GM12878 (cell line): ENCODE results near the gene ZNF354B. TPM values are rescaled to one million over a fixed set of nuclear protein-coding genes. Genes with fewer than 3 reads are reported as not detected.

Experiments
- ATAC-seq: fragments of 200-7000 bp; cut with Tn5 transposase; 3 replicates; pipeline ENCODE4 v1.9.1; 2020; ENCODE audit warnings: mild to moderate bottlenecking, moderate library complexity
- BruUV-seq: library from RNA; stranded (reverse); fragments of 400-500 nt; replicated peaks from 2 replicates; lab custom pipeline; 2021; lab: Mats Ljungman, UMichigan
- CTCF ChIA-PET: fragments of 300-600 bp; sonication (Branson Sonifier 250); formaldehyde crosslinking; extraction: SDS; loops from one replicate; lab custom pipeline; 2021; ENCODE audit warnings: inconsistent platforms; lab: Yijun Ruan, JAX
- POLR2A ChIA-PET: fragments of 350-600 bp; formaldehyde crosslinking; extraction: SDS; loops from one replicate; lab custom pipeline; 2021; ENCODE audit warnings: inconsistent platforms; lab: Charles Lee
- RAD21 ChIA-PET: fragments of 300-600 bp; sonication (Branson Sonifier 250); formaldehyde crosslinking; loops from one replicate; lab custom pipeline; 2023; ENCODE audit warnings: antibody characterized with exemption; ENCODE audit not compliant: unreplicated experiment; lab: Charles Lee
- SMC1A ChIA-PET: fragments of 300-600 bp; sonication (Branson Sonifier 250); formaldehyde crosslinking; loops from one replicate; lab custom pipeline; 2023; ENCODE audit not compliant: unreplicated experiment, uncharacterized antibody; lab: Charles Lee
- DNase-seq: peaks from one replicate; pipeline ENCODE4 v3.0.0-alpha.2; 2011; ENCODE audit warnings: low read depth, low spot score
- FAIRE-seq: peaks from 3 replicates; lab custom pipeline; 2011; peaks lifted over from hg19 to GRCh38; lab: Jason Lieb, UNC
- H2AFZ ChIP-seq: 2 replicates; pipeline ENCODE4 v1.6.0; 2011; ENCODE audit warnings: low read depth, low read length, control low read depth; ENCODE audit not compliant: control insufficient read depth
- H3K27ac ChIP-seq: 2 replicates; pipeline ENCODE4 v1.5.1; 2011; ENCODE audit warnings: control low read depth; ENCODE audit not compliant: control insufficient read depth, insufficient read depth
- H3K27me3 ChIP-seq, 2 experiments: replicated peaks in 1 of 2; 2 replicates each; pipeline versions ENCODE4 v1.6.0 to v1.6.1; 2011; ENCODE audit warnings: low read length in 1 of 2; ENCODE audit not compliant: control insufficient read depth in 2 of 2, insufficient read depth in 2 of 2
- H3K36me3 ChIP-seq, 2 experiments: 2 replicates each; pipeline ENCODE4 v1.5.1; 2011; ENCODE audit warnings: low read length in 1 of 2; ENCODE audit not compliant: control insufficient read depth in 2 of 2, insufficient read depth in 2 of 2
- H3K4me1 ChIP-seq: 2 replicates; pipeline ENCODE4 v1.6.1; 2011; ENCODE audit warnings: mild to moderate bottlenecking, low read length, moderate library complexity, mixed read lengths; ENCODE audit not compliant: control insufficient read depth, insufficient read depth
- H3K4me2 ChIP-seq: 2 replicates; pipeline ENCODE4 v1.6.0; 2011; ENCODE audit warnings: control low read depth; ENCODE audit not compliant: control insufficient read depth, insufficient read depth
- H3K4me3 ChIP-seq: fragments of 200-600 bp; sonication (generic); 2 replicates; pipeline ENCODE4 v1.5.1; 2016
- H3K79me2 ChIP-seq: 2 replicates; pipeline ENCODE4 v1.6.0; 2011; ENCODE audit warnings: low read length; ENCODE audit not compliant: control insufficient read depth, insufficient read depth
- H3K9ac ChIP-seq: 2 replicates; pipeline ENCODE4 v1.8.0; 2011; ENCODE audit warnings: low read length, control low read depth, mixed read lengths; ENCODE audit not compliant: control insufficient read depth, insufficient read depth
- H3K9me3 ChIP-seq: replicated peaks from 3 replicates; pipeline ENCODE4 v1.5.1; 2011; ENCODE audit warnings: mild to moderate bottlenecking, low read length; ENCODE audit not compliant: control insufficient read depth, insufficient read depth
- H4K20me1 ChIP-seq: 2 replicates; pipeline ENCODE4 v1.6.0; 2011; ENCODE audit not compliant: control insufficient read depth, insufficient read depth
- BACH1 ChIP-seq: fragments of 450-650 bp; IDR thresholded peaks from 2 replicates; pipeline ENCODE4 v1.6.1; 2017; ENCODE audit warnings: mild to moderate bottlenecking, borderline replicate concordance
- IKZF2 ChIP-seq, 2 experiments: fragments of 450-650 bp; IDR thresholded peaks; 2 replicates each; pipeline ENCODE4 v1.6.1; 2017; ENCODE audit warnings: mild to moderate bottlenecking in 2 of 2, moderate library complexity in 2 of 2
- NKRF ChIP-seq: fragments of 450-650 bp; conservative IDR thresholded peaks from 2 replicates; pipeline ENCODE4 v1.6.1; 2017; ENCODE audit warnings: mild to moderate bottlenecking, moderate library complexity
- PBX3 ChIP-seq: IDR thresholded peaks from 2 replicates; pipeline ENCODE4 v1.6.1; 2011; ENCODE audit warnings: mild to moderate bottlenecking, low read depth, low read length, moderate library complexity; ENCODE audit not compliant: insufficient replicate concordance
- PKNOX1 ChIP-seq: fragments of 450-650 bp; IDR thresholded peaks from 2 replicates; pipeline ENCODE4 v1.6.1; 2016; ENCODE audit warnings: mild to moderate bottlenecking
- POU2F2 ChIP-seq: IDR thresholded peaks from 3 replicates; pipeline ENCODE4 v1.6.1; 2011; ENCODE audit warnings: low read depth, mild to moderate bottlenecking, low read length, borderline replicate concordance
- SMC3 ChIP-seq: IDR thresholded peaks from 2 replicates; pipeline ENCODE4 v1.6.1; 2011; ENCODE audit warnings: low read length, improper control_type of control experiment, borderline replicate concordance
- SP1 ChIP-seq: IDR thresholded peaks from one replicate; pipeline ENCODE4 v1.6.1; 2011; ENCODE audit warnings: low read depth, low read length
- TARDBP ChIP-seq: IDR thresholded peaks from 2 replicates; pipeline ENCODE4 v1.6.1; 2016; ENCODE audit warnings: borderline replicate concordance
- WRNIP1 ChIP-seq: IDR thresholded peaks from 2 replicates; pipeline ENCODE4 v1.6.1; 2011; ENCODE audit warnings: low read depth, low read length, improper control_type of control experiment, borderline replicate concordance
- WGBS: methylation state at CpG from one replicate; pipeline ENCODE4 v1.1.6; 2016; ENCODE audit warnings: low lambda C conversion rate; ENCODE audit not compliant: insufficient replicate concordance, insufficient coverage; ENCODE audit errors: missing lambda C conversion rate; 5-methylcytosine and 5-hydroxymethylcytosine counted together
- in situ Hi-C: fragments of 300-500 bp; cut with MboI; formaldehyde crosslinking; loops from 9 replicates; pipeline ENCODE4 v1.14.3; 2018; ENCODE audit warnings: mixed read lengths
- intact Hi-C: fragments of 100-400 bp; cut with micrococcal nuclease; formaldehyde crosslinking; loops from one replicate; pipeline ENCODE4 v1.14.2; 2022; ENCODE audit not compliant: unreplicated experiment
- polyA plus RNA-seq, 11 experiments: library from polyadenylated mRNA; depleted of rRNA in 4 of 11; unstranded in 6 of 11; stranded (reverse) in 5 of 11; fragments of >200 nt; fragmentation: Nextera tagmentation in 4 of 11; fragmentation: Illumina TruSeq in 1 of 11; extraction: Ambion mirVana in 4 of 11; extraction: Trizol in 1 of 11; gene quantifications; 1 replicate in 1 of 11; 2 replicates in 10 of 11; pipeline versions ENCODE4 v1.2.1 to v1.2.3, GENCODE V29; 2011 to 2016; ENCODE audit warnings: inconsistent platforms in 2 of 11, missing spikeins in 2 of 11, low read depth in 1 of 11
- total RNA-seq, 4 experiments: library from RNA; depleted of rRNA in 3 of 4; stranded (reverse); fragments of >200 nt in 3 of 4; fragmentation: Illumina TruSeq in 1 of 4; extraction: Trizol in 1 of 4; gene quantifications; 2 replicates each; pipeline versions ENCODE4 v1.2.1 to v1.2.3, GENCODE V29; 2013 to 2021

The ZNF354B gene
- total and polyA plus RNA-seq, 10 of the 15 experiments (the other 5 are each of a cell fraction or from before 2014, with no cell fraction given) = 0.64 to 11.1 (median 4.9) TPM

- no peaks in the 10 kb centered on the region for H3K27me3 ChIP-seq
- H2AFZ ChIP-seq = no peak overlapping the region
- no peaks in the 10 kb centered on the region for H3K4me1 ChIP-seq
- no TSS peak for BruUV-seq
- intact Hi-C loops (no loop called here), in situ Hi-C loops (no loop called here)
- H4K20me1 ChIP-seq = no peaks in the 10 kb centered on the region
- peaks cover 10 to 15% of the 10 kb centered on the region in 2 experiments; a peak in 3 of 4 replicates for H3K36me3 ChIP-seq
- RAD21 ChIA-PET = no interaction called here
- FAIRE-seq (no peak), DNase-seq (no peak), ATAC-seq (no peak)
- H3K9me3 ChIP-seq = peaks cover 9% of the 10 kb centered on the region
- H3K9ac ChIP-seq = no peak overlapping the region
- no peak for TF ChIP-seq IKZF2 (IDR thresholded peaks at IDR 0.05)
- TF ChIP-seq WRNIP1 = no peak
- TF ChIP-seq NKRF = no peak
- TF ChIP-seq POU2F2 = no peak
- TF ChIP-seq PKNOX1 = no peak
- no peak for TF ChIP-seq SMC3
- TF ChIP-seq SP1 = no peak
- TF ChIP-seq BACH1 = no peak
- no peak for TF ChIP-seq PBX3
- no peak for TF ChIP-seq TARDBP
- CTCF ChIA-PET = no interaction called here
- SMC1A ChIA-PET = no interaction called here
- POLR2A ChIA-PET = no interaction called here
- H3K4me3 ChIP-seq = no peak overlapping the region
- 77% methylated on average over 8 of the region's 8 CpGs for WGBS
- no peak overlapping the region for H3K27ac ChIP-seq
- no peak overlapping the region for H3K4me2 ChIP-seq
- H3K79me2 ChIP-seq = no peaks in the 10 kb centered on the region
Measured at GRCh38 chr5:178870411-178870810, 10.7 kb downstream of the ZNF354B start.
